Measurements from ENCODE around the gene TRIM56. TPM values are rescaled to one million over a fixed set of nuclear protein-coding genes. Genes with fewer than 3 reads are reported as not detected.
"Not testable (repeated sequence)": the region's sequence is repeated elsewhere in the genome, so short reads cannot be mapped to it uniquely, and the experiment has no call there.

Gene TRIM56
- total RNA-seq, 1 experiment from 2014 or later = 12.9 TPM

DNA sequence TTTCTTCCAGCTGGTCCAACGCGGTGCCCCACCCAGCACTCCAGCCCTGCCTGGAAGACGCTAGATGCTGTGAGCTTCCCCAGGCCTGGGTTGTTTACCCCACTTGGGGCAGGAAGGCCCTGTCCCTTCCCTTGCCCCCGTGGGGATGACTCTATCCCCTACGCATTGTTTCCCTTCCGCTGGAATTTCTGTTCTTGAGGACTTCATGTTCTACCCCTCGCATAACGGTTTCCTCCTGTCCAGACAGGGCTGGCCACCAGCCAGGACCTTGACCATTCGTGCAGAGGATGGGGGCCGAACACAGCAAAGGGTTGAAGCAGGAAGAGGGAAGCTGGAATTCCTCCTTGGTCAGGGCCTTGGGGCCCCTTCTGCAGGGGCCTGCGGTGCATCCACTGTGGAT lies 27.0 kb downstream of the TRIM56 start:
- no peak for DNase-seq (ENCODE audit: extremely low read depth, low read depth)

DNA sequence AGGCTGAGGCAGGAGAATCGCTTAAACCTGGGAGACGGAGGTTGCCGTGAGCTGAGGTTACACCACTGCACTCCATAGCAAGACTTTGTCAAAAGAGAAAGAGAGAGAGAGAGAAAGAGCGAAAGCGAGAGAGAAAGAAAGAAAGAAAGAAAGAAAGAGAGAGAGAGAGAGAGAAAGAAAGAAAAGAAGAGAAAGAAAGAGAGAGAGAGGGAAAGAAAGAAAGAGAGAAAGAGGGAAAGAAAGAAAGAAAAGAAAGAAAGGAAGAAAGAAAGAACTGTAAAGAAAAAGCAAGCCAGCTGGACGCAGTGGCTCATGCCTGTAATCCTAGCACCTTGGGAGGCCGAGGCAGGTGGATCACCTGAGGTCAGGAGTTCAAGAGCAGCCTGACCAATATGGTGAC lies 27.9 kb downstream of the TRIM56 start:
- not testable (repeated sequence) for DNase-seq (ENCODE audit: extremely low read depth, low read depth)

DNA sequence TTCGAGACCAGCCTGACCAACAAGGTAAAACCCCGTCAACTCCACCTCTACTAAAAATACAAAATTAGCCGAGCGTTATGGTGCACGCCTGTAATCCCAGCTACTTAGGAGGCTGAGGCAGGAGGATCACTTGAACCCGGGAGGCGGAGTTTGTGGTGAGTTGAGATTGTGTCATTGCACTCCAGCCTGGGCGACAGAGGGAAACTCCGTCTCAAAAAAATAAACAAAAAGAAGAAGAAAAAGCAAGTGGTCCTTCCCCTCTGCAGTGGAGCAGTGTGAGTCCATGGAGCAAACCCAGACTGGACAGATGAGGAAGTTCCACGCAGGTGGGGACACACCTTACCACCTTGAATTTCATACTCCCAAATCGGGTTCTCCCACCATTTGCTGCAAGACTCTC lies 28.6 kb downstream of the TRIM56 start:
- DNase-seq (ENCODE audit: extremely low read depth, low read depth) = no peak

DNA sequence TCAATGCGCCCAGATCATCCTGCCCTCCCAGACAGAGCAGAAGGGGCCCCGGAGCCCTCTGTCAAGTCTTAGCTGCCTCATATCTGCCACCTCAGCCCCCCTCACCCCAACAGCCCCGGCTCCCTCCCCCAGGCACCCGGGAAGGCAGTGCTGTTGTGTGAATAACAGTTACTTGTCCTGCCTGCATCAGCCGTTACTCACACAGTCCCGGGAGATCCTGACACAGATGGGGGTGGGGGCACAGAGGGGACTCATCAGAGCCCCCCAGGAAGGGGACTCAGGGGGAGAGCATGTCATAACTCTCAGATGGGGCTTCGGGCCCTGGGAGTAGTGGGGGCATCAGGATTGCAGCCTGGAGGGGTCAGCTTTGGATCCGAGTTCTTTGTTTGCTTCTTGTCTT lies 29.2 kb downstream of the TRIM56 start:
- DNase-seq (ENCODE audit: extremely low read depth, low read depth) = no peak

DNA sequence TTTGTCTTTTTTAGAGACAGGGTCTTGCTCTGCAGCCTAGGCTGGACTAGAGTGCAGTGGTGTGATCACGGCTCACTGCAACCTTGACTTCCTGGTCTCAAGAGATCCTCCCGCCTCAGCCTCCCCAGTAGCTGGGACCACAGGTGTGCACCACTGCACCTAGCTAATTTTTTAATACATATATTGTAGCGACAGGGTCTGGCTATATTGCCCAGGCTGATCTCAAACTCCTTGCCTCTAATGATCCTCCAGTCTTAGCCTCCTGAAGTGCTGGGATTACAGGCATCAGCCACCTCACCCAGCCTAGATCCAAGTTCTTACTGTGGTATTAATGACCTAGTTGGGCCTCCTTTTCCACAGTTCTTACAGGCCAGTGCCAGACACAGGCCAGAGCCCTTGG lies 29.9 kb downstream of the TRIM56 start:
- no peak for DNase-seq (ENCODE audit: extremely low read depth, low read depth)

DNA sequence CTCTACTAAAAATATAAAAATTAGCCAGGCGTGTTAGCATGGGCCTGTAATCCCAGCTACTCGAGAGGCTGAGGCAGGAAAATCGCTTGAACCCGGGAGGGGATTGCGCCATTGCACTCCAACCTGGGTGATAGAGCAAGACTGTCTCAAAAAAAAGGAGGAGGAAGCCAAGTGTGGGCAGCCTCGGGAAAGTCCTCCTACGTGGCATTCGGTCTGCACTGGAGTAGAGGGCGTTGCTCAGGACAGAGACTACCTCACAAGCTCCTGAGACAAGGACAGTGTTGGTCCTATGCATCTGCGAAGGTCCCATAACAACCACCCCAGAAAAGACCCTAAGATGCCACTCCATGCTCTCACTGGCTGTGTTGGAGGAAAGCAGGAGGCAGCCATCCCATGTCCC lies 31.6 kb downstream of the TRIM56 start:
- no peak for DNase-seq (ENCODE audit: extremely low read depth, low read depth)

DNA sequence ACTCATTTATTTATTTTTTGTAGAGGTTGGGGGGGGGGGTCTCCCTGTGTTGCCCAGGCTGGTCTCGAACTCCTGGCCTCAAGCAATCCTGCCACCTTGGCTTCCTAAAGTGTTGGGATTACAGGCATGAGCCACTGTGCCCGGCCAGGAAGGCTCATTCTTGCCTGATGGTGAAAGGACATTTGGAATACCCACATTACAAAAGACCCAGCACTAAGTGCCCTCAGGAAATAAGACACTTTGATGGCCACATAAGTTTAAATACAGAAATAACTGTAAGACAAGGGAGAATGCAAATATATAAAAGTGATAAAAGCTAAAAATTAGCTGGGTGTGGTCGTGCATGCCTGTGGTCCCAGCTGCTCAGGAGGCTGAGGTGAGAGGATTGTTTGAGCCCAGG lies 33.6 kb downstream of the TRIM56 start:
- no peak for DNase-seq (ENCODE audit: extremely low read depth, low read depth)

DNA sequence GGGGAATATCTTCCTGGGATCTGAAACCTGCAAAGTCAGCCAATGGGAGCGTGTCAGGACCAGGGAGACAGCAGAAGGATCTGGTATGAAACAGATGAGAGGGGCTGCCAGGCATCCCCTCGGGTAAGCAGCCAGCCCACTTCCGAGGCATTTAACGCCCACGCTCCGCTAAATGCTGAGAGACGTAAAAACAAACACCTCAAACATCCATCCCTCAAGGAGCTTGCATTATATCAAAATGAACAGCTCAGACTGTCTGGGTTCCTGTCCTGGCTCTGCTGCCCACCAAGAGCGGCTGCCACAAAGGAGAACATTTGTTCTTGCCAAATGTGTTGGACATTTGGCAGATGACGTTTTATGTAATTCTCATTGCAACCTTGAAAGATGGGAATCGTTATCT lies 34.6 kb downstream of the TRIM56 start:
- DNase-seq (ENCODE audit: extremely low read depth, low read depth) = no peak

DNA sequence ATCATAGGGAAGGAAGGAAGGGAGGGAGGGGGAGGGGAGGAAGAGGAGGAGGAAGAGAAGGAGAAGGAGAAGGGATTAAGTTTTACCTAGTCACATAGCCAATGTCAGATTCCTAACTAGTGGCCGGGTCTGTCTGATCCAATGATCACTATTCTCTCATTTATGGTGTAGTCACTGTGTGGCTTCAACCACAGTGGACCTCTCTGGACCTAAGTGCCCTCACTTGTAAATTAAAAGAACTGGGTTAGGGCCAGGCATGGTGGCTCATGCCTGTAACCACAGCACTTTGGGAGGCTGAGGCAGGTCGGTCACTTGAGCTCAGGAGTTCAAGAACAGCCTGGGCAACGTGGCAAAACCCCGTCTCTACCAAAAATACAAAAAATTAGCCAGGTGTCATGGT lies 35.0 kb downstream of the TRIM56 start:
- DNase-seq (ENCODE audit: extremely low read depth, low read depth) = no peak

DNA sequence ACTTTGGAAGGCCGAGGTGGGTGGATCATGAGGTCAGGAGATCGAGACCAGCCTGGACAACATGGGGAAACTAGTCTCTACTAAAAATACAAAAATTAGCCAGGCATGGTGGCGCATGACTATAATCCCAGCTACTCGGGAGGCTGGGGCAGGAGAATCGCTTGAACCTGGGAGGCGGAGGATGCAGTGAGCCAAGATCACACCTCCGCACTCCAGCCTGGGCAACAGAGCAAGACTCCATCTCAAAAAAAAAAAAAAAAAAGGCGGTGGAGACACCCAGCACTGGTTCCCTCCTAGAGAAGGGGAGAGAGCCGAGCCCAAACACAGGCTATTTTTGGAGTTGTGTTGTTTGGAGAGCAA lies 36.3 kb downstream of the TRIM56 start:
- DNase-seq (ENCODE audit: extremely low read depth, low read depth) = not testable (repeated sequence)

DNA sequence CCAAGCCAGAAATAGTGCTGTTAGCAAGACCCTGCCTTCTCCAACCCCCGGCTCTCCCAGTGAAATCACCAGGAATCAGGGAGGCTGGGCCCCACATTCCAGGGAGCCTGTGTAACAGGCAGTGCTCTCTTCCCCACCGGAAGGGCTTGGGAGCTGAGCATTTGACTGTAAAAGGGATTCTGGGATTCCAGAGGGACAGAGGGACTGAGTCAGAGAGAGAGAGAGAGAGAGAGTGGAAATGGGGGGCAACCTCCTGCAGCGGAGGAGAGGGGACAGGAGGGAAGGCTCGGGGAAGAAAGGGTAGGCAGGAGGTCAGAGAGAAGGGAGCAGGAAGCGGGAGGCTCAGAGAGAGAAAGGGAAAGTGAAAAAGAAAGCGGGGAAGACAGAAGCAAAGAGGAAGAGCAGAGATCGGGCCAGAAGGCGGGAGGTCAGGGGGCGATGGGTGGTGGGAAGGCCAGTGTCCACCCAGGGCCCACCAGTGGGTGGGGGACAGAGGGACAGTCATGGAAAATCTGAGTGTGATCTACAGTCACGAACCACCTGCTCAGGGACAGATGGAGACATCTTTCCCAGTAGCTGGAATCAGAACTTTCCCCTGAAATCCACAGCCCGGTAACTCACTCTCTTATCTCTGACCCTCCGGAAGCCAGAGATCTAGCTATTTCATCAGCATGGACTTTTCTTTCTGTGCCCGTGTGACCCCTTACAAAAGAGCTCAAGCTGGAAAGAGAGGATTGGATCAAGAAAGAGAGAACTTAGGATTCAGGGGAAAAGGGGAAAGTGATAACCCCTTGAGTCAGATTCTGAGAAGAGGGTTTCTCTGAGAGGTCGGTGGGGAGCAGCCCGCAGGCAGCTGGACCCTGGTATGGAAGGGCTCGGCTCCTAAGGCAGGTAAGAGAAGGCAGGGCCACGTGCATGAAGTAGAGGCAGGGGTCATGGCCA lies 37.0 kb downstream of the TRIM56 start:
- DNase-seq (ENCODE audit: extremely low read depth, low read depth) = peak; percentile 86

DNA sequence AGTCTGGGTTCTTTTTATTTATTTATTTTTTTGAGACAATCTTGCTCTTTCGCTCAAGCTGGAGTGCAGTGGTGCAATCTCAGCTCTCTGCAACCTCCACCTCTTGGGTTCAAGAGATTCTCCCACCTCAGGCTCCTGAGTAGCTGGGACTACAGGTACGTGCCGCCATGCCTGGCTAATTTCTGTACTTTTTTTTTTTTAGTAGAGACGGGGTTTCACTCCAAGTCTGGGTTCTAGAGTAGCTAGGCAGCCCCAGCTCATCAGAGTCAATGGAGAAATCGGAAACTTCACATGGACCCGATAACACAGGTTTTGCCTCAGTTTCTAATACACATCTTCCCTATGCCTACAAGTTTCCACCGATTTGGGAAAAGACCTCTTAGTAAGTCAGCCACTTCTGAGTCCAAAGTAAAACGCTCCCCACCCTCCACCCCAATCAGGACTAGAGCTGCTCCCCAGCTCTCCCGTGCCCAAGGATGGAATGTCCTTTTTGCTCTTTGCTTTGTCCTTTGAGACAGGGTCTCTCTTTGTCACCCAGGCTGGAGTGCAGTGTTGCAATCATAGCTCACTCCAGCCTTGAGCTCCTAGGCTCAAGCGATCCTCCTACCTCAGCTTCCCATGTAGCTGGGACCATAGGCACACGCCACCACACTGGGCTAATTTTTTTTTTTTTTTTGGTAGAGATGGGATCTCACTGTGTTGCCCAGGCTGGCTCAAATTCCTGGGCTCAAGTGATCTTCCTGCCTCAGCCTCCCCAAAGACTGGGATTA lies 37.8 kb downstream of the TRIM56 start:
- no peak for DNase-seq (ENCODE audit: extremely low read depth, low read depth)

DNA sequence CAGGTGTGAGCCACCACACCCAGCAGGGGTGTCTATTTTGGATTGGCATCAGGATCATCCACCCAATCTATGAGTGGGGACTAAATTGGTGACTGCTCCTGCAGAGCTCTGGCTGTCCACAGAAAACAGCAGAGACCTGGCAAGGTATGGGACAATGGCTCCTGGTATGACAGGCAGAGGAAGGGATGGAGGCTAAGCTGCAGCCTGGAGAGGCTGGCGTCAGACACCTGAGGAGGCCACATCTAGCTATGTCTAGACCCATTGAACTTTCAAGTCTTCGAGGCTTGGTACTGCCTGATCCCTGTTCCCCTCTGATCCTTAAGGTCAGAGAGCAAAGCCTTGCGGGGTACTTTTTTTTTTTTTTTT lies 38.4 kb downstream of the TRIM56 start:
- DNase-seq (ENCODE audit: extremely low read depth, low read depth) = no peak

DNA sequence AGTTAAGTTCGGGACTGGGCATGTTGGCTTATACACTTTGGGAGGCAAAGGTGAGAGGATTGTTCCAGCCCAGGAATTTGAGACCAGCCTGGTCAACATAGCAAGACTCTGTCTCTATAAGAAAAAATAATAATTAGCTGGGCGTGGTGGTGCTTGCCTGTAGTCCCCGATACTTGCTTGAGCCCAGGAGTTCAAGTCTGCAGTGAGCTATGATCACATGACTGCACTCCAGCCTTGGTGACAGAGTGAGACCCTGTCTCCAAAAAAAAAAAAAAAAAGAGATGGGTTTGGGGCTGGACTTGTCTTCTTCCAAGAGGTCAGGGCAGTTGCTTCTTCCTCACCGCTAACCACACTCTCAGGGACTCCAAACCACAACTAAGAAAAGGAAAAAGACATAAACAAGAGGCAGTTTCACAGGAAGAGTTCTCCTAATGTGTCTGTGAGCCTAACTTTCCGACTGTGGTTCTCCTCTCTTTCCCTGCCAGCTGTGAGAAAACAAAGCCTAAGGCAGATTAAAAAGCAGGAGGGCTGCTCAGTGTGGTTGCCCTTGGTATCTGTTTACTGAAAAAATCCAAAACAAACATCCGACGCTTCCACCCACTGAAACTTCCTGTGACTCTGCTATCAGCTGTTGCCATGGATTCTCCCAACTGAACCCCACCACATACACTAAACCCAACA lies 39.2 kb downstream of the TRIM56 start:
- DNase-seq (ENCODE audit: extremely low read depth, low read depth) = peak; percentile 44

DNA sequence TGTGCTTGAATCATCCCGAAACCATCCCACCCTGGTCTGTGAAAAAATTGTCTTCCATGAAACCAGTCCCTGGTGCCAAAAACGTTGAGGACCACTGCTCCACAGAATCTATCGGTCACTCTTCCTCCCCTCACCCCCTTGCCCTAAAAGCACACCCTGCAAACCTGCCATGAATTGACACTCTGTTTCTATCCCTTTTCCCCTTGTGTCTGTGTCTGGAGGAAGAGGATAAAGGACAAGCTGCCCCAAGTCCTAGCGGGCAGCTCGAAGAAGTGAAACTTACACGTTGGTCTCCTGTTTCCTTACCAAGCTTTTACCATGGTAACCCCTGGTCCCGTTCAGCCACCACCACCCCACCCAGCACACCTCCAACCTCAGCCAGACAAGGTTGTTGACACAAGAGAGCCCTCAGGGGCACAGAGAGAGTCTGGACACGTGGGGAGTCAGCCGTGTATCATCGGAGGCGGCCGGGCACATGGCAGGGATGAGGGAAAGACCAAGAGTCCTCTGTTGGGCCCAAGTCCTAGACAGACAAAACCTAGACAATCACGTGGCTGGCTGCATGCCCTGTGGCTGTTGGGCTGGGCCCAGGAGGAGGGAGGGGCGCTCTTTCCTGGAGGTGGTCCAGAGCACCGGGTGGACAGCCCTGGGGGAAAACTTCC lies 40.8 kb downstream of the TRIM56 start:
- DNase-seq (ENCODE audit: extremely low read depth, low read depth) = no peak

DNA sequence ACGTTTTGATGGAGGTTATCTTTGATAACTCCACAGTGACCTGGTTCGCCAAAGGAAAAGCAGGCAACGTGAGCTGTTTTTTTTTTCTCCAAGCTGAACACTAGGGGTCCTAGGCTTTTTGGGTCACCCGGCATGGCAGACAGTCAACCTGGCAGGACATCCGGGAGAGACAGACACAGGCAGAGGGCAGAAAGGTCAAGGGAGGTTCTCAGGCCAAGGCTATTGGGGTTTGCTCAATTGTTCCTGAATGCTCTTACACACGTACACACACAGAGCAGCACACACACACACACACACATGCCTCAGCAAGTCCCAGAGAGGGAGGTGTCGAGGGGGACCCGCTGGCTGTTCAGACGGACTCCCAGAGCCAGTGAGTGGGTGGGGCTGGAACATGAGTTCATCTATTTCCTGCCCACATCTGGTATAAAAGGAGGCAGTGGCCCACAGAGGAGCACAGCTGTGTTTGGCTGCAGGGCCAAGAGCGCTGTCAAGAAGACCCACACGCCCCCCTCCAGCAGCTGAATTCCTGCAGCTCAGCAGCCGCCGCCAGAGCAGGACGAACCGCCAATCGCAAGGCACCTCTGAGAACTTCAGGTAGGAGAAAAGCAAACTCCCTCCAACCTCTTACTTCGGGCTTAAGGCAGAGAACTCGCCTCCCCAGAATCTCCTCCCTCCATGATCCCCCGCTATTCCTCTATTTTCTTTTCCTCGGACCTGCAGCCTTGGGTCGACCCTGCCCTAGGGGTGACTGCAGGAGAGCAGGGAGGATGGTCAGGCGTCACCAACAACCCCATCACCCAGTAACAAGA lies 41.6 kb downstream of the TRIM56 start, which contains the start of gene SERPINE1:
TSS of gene SERPINE1 (plus strand) at position 454 of the 809 bp plus-strand sequence. CDS start 1,290 bp downstream, outside the sequence.
- DNase-seq (ENCODE audit: extremely low read depth, low read depth) = peak; percentile 62

DNA sequence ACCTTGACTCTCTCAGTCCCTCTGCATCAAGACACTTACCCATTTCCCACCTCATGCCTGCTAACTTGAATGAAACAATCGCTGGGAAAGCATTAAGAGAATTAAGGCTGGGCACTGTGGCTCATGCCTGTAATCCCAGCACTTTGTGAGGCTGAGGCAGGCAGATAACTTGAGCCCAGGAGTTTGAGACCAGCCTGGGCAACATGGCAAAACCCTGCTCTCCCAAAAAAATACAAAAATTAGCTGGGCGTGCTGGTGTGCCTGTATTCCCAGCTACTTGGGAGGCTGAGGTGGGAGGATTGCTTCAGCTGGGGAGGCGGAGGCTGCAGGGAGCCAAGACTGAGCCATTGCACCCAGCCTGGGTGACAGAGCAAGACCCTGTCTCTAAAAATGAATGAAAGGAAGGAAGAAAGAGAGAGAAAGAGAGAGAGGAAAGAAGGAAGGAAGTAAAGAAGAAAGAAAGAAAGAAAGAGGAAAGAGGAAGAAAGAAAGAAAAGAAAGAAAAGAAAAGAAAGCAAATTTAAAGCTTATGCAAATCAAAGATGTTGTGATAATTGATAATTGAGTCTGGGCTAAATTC lies 42.3 kb downstream of the TRIM56 start:
- DNase-seq (ENCODE audit: extremely low read depth, low read depth) = no peak

DNA sequence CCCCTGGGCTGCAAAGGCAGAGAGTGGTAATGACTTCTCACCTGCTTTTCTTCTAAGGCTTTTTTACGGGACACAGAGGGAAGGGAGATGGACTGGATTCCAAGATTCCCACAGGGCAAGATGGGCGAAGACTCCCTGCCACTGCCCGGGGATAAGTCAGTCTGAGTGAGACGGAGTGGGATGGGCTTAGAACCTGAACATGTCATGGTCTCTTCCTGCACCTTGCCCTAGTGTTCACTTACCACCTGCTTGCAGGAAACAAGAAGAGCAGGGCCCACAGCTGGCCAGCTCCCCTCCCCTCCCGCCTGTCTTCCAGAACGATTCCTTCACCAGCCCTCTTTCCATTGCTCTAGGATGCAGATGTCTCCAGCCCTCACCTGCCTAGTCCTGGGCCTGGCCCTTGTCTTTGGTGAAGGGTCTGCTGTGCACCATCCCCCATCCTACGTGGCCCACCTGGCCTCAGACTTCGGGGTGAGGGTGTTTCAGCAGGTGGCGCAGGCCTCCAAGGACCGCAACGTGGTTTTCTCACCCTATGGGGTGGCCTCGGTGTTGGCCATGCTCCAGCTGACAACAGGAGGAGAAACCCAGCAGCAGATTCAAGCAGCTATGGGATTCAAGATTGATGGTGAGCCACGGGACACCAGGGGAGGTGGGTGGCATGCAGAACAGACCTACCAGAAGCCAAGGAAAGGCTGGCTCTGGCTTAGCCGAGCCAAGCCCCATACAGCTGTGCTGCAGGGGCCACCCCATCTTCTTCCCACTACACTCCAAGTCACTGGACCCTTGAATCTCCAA lies 43.0 kb downstream of the TRIM56 start:
- no peak for DNase-seq (ENCODE audit: extremely low read depth, low read depth)

Data from NCI-H460 (cell line).